ENCODE results near the gene CIDEA. TPM values are rescaled to one million over a fixed set of nuclear protein-coding genes. Genes with fewer than 3 reads are reported as not detected.

CIDEA gene
- total RNA-seq, 1 donor from 2014 or later = not detected

DNA sequence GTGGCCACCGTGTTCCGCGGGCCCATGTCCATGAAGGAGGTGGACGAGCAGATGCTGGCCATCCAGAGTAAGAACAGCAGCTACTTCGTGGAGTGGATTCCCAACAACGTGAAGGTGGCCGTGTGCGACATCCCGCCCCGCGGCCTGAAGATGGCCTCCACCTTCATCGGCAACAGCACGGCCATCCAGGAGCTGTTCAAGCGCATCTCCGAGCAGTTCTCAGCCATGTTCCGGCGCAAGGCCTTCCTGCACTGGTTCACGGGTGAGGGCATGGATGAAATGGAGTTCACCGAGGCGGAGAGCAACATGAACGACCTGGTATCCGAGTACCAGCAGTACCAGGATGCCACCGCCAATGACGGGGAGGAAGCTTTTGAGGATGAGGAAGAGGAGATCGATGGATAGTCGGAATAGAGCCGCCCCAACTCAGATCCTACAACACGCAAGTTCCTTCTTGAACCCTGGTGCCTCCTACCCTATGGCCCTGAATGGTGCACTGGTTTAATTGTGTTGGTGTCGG, 71.6 kb downstream of the CIDEA start:
- Mint-ChIP-seq H3K27me3 (no peaks in the 10 kb centered on the region), H3K4me3 (no peak overlapping the region), H3K9me3 (no peaks in the 10 kb centered on the region), H3K4me1 (ENCODE audit: unreplicated experiment) (peaks cover 6% of the 10 kb centered on the region), H3K27ac (no peak overlapping the region), H3K36me3 (peaks cover 43% of the 10 kb centered on the region)
- no peak for DNase-seq (ENCODE audit: extremely low spot score, unreplicated experiment)
- TF ChIP-seq, protein P1, sequence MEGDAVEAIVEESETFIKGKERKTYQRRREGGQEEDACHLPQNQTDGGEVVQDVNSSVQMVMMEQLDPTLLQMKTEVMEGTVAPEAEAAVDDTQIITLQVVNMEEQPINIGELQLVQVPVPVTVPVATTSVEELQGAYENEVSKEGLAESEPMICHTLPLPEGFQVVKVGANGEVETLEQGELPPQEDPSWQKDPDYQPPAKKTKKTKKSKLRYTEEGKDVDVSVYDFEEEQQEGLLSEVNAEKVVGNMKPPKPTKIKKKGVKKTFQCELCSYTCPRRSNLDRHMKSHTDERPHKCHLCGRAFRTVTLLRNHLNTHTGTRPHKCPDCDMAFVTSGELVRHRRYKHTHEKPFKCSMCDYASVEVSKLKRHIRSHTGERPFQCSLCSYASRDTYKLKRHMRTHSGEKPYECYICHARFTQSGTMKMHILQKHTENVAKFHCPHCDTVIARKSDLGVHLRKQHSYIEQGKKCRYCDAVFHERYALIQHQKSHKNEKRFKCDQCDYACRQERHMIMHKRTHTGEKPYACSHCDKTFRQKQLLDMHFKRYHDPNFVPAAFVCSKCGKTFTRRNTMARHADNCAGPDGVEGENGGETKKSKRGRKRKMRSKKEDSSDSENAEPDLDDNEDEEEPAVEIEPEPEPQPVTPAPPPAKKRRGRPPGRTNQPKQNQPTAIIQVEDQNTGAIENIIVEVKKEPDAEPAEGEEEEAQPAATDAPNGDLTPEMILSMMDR (conservative IDR thresholded peaks at IDR 0.05) = no peak

GRCh38 chr18:12326711-12327460, 72.7 kb downstream of the CIDEA start:
- peaks cover 36% of the 10 kb centered on the region for H3K36me3 Mint-ChIP-seq
- H3K4me1 Mint-ChIP-seq (ENCODE audit: unreplicated experiment) = no peaks in the 10 kb centered on the region
- H3K4me3 Mint-ChIP-seq = no peak overlapping the region
- TF ChIP-seq, protein P1 (conservative IDR thresholded peaks at IDR 0.05) = no peak
- H3K9me3 Mint-ChIP-seq = no peaks in the 10 kb centered on the region
- no peak overlapping the region for H3K27ac Mint-ChIP-seq
- no peak for DNase-seq (ENCODE audit: extremely low spot score, unreplicated experiment)
- H3K27me3 Mint-ChIP-seq = no peaks in the 10 kb centered on the region

Other genes with a start within 250 kb of the CIDEA start
- gene ANKRD62, start 160.5 kb upstream of the CIDEA start, total RNA-seq (ENCODE audit: low replicate concordance) = not detected in 2 replicates
- gene TUBB6, start 53.9 kb downstream of the CIDEA start, total RNA-seq (ENCODE audit: low replicate concordance) = 56.5 and 83.8 TPM in 2 replicates
- gene AFG3L2, start 122.9 kb downstream of the CIDEA start, total RNA-seq (ENCODE audit: low replicate concordance) = 56.0 and 62.6 TPM in 2 replicates
- gene PRELID3A, start 153.6 kb downstream of the CIDEA start, total RNA-seq (ENCODE audit: low replicate concordance) = 2.6 and 8.2 TPM in 2 replicates

All from type B pancreatic cell (in vitro differentiated cells).